ENCODE data around the gene ZDHHC11. TPM values are rescaled to one million over a fixed set of nuclear protein-coding genes. Genes with fewer than 3 reads are reported as not detected.

The ZDHHC11 gene
- total and polyA plus RNA-seq, 7 experiments from 2014 or later: 0.20 to 22.1 (median 8.8) TPM; not detected in 1

- H3K4me3 Mint-ChIP-seq: no peak overlapping the region
- peaks cover 0 to 12% (median 0%) of the 10 kb centered on the region in 11 donors for H3K9me3 Mint-ChIP-seq
- DNase-seq (no peak), ATAC-seq (no peak)
- CTCF ChIA-PET: no interaction called here
- H3K27me3 Mint-ChIP-seq: peaks cover 0 to 5% (median 0%) of the 10 kb centered on the region in 5 donors
- Histone ChIP-seq H3K4me1 (ENCODE audit: control insufficient read depth in 2 of 2, insufficient read depth in 2 of 2, low read length in 2 of 2) (peaks cover 1 to 4% of the 10 kb centered on the region in 2 donors), H3K27ac (ENCODE audit: low read depth, low read length) (no peak overlapping the region), H3K27me3 (ENCODE audit: control insufficient read depth in 2 of 2, insufficient read depth in 2 of 2, low read length in 2 of 2) (no peaks in the 10 kb centered on the region), H3K9me3 (ENCODE audit: control insufficient read depth in 2 of 3, low read length in 3 of 3) (no peaks in the 10 kb centered on the region), H3K4me3 (ENCODE audit: low read length) (no peak overlapping the region), H3K36me3 (ENCODE audit: control insufficient read depth in 2 of 3, insufficient read depth in 3 of 3, low read length in 3 of 3) (peaks cover 15 to 100% (median 52%) of the 10 kb centered on the region in 3 experiments)
- no peak overlapping the region for H3K27ac Mint-ChIP-seq
- POLR2A ChIA-PET: no interaction called here
- peaks cover 27 to 68% (median 48%) of the 10 kb centered on the region in 5 donors for H3K36me3 Mint-ChIP-seq
- peaks cover 17 to 54% (median 44%) of the 10 kb centered on the region in 7 donors for H3K4me1 Mint-ChIP-seq
- intact Hi-C loops (cut with micrococcal nuclease): no loop called here
These were observed 35.2 kb upstream of the ZDHHC11 start for GRCh38 chr5:886036-886435.

- H3K4me1 ChIP-seq (ENCODE audit: control insufficient read depth in 2 of 2, insufficient read depth in 2 of 2, low read length in 2 of 2): no peaks in the 10 kb centered on the region
- intact Hi-C loops (cut with micrococcal nuclease): no loop called here
- no peak overlapping the region for H3K27ac Mint-ChIP-seq
These were observed 34.7 kb upstream of the ZDHHC11 start for GRCh38 chr5:885529-885928.

GRCh38 chr5:885127-885442, 34.3 kb upstream of the ZDHHC11 start:
- Mint-ChIP-seq H3K9me3 (peaks cover 0 to 12% (median 0%) of the 10 kb centered on the region in 11 donors), H3K27me3 (peaks cover 0 to 5% (median 0%) of the 10 kb centered on the region in 5 donors), H3K27ac (peak overlapping the region in 1 of 9 donors; percentile 17), H3K4me1 (peaks cover 14 to 48% (median 37%) of the 10 kb centered on the region in 7 donors), H3K36me3 (peaks cover 27 to 73% (median 49%) of the 10 kb centered on the region in 5 donors), H3K4me3 (no peak overlapping the region)
- ChIA-PET CTCF (no interaction called here), POLR2A (no interaction called here)
- intact Hi-C loops (cut with micrococcal nuclease): no loop called here
- H3K4me3 ChIP-seq (ENCODE audit: low read length): no peak overlapping the region
- DNase-seq (no peak), ATAC-seq (no peak)
- H3K9me3 ChIP-seq (ENCODE audit: control insufficient read depth in 2 of 3, low read length in 3 of 3): no peaks in the 10 kb centered on the region
- no peak overlapping the region for H3K27ac ChIP-seq (ENCODE audit: low read depth, low read length)
- no peaks in the 10 kb centered on the region for H3K4me1 ChIP-seq (ENCODE audit: control insufficient read depth in 2 of 2, insufficient read depth in 2 of 2, low read length in 2 of 2)
- H3K27me3 ChIP-seq (ENCODE audit: control insufficient read depth in 2 of 2, insufficient read depth in 2 of 2, low read length in 2 of 2): no peaks in the 10 kb centered on the region
- H3K36me3 ChIP-seq (ENCODE audit: control insufficient read depth in 2 of 3, insufficient read depth in 3 of 3, low read length in 3 of 3): peaks cover 15 to 98% (median 52%) of the 10 kb centered on the region in 3 experiments

More at GRCh38 chr5:885529-885928, 34.7 kb upstream of the ZDHHC11 start:
- POLR2A ChIA-PET: no interaction called here
- Mint-ChIP-seq H3K27me3 (peaks cover 0 to 5% (median 0%) of the 10 kb centered on the region in 5 donors), H3K4me1 (peaks cover 14 to 49% (median 39%) of the 10 kb centered on the region in 7 donors), H3K36me3 (peaks cover 27 to 73% (median 49%) of the 10 kb centered on the region in 5 donors), H3K9me3 (peaks cover 0 to 12% (median 0%) of the 10 kb centered on the region in 11 donors), H3K4me3 (no peak overlapping the region)
- Histone ChIP-seq H3K4me3 (ENCODE audit: low read length) (no peak overlapping the region), H3K27me3 (ENCODE audit: control insufficient read depth in 2 of 2, insufficient read depth in 2 of 2, low read length in 2 of 2) (no peaks in the 10 kb centered on the region), H3K27ac (ENCODE audit: low read depth, low read length) (no peak overlapping the region), H3K36me3 (ENCODE audit: control insufficient read depth in 2 of 3, insufficient read depth in 3 of 3, low read length in 3 of 3) (peaks cover 15 to 100% (median 52%) of the 10 kb centered on the region in 3 experiments), H3K9me3 (ENCODE audit: control insufficient read depth in 2 of 3, low read length in 3 of 3) (no peaks in the 10 kb centered on the region)
- no peak for ATAC-seq
- CTCF ChIA-PET: no interaction called here
- DNase-seq: no peak

- H3K4me3 Mint-ChIP-seq: no peak overlapping the region
- peaks cover 15 to 92% (median 50%) of the 10 kb centered on the region in 3 experiments for H3K36me3 ChIP-seq (ENCODE audit: control insufficient read depth in 2 of 3, insufficient read depth in 3 of 3, low read length in 3 of 3)
- H3K4me1 ChIP-seq (ENCODE audit: control insufficient read depth in 2 of 2, insufficient read depth in 2 of 2, low read length in 2 of 2): no peaks in the 10 kb centered on the region
- CTCF ChIA-PET: no interaction called here
- H3K27ac Mint-ChIP-seq: no peak overlapping the region
- no peak for DNase-seq
- no peak overlapping the region for H3K4me3 ChIP-seq (ENCODE audit: low read length)
- peak; percentile 18 for ATAC-seq
- peaks cover 0 to 12% (median 0%) of the 10 kb centered on the region in 11 donors for H3K9me3 Mint-ChIP-seq
- POLR2A ChIA-PET: interaction anchor here (0.5 kb wide), 1 partner anchor 740 kb away, joined by 4 read pairs; no protein-coding TSS in a partner anchor
- H3K9me3 ChIP-seq (ENCODE audit: control insufficient read depth in 2 of 3, low read length in 3 of 3): no peaks in the 10 kb centered on the region
- intact Hi-C loops (cut with micrococcal nuclease): no loop called here
- H3K4me1 Mint-ChIP-seq: peaks cover 14 to 46% (median 34%) of the 10 kb centered on the region in 7 donors
- peaks cover 0 to 5% (median 0%) of the 10 kb centered on the region in 5 donors for H3K27me3 Mint-ChIP-seq
- peaks cover 27 to 71% (median 49%) of the 10 kb centered on the region in 5 donors for H3K36me3 Mint-ChIP-seq
- no peak overlapping the region for H3K27ac ChIP-seq (ENCODE audit: low read depth, low read length)
- H3K27me3 ChIP-seq (ENCODE audit: control insufficient read depth in 2 of 2, insufficient read depth in 2 of 2, low read length in 2 of 2): no peaks in the 10 kb centered on the region
These were observed 33.8 kb upstream of the ZDHHC11 start for GRCh38 chr5:884345-885126.

GRCh38 chr5:883475-884181, 32.8 kb upstream of the ZDHHC11 start:
- ChIA-PET CTCF (no interaction called here), POLR2A (interaction anchor here (0.6 kb wide), 1 partner anchor 32 kb away, joined by 3 read pairs; no protein-coding TSS in a partner anchor)
- H3K27me3 Mint-ChIP-seq: peaks cover 0 to 5% (median 0%) of the 10 kb centered on the region in 5 donors
- peaks cover 12 to 83% (median 41%) of the 10 kb centered on the region in 3 experiments for H3K36me3 ChIP-seq (ENCODE audit: control insufficient read depth in 2 of 3, insufficient read depth in 3 of 3, low read length in 3 of 3)
- peaks cover 0 to 12% (median 0%) of the 10 kb centered on the region in 11 donors for H3K9me3 Mint-ChIP-seq
- H3K4me1 ChIP-seq (ENCODE audit: control insufficient read depth in 2 of 2, insufficient read depth in 2 of 2, low read length in 2 of 2): no peaks in the 10 kb centered on the region
- intact Hi-C loops (cut with micrococcal nuclease): no loop called here
- peak overlapping the region in 1 of 9 donors; percentile 6 for H3K27ac Mint-ChIP-seq
- no peak for ATAC-seq
- H3K27me3 ChIP-seq (ENCODE audit: control insufficient read depth in 2 of 2, insufficient read depth in 2 of 2, low read length in 2 of 2): no peaks in the 10 kb centered on the region
- peaks cover 14 to 37% (median 28%) of the 10 kb centered on the region in 7 donors for H3K4me1 Mint-ChIP-seq
- H3K4me3 ChIP-seq (ENCODE audit: low read length): no peak overlapping the region
- DNase-seq: no peak
- no peak overlapping the region for H3K27ac ChIP-seq (ENCODE audit: low read depth, low read length)
- peaks cover 27 to 62% (median 45%) of the 10 kb centered on the region in 5 donors for H3K36me3 Mint-ChIP-seq
- no peak overlapping the region for H3K4me3 Mint-ChIP-seq
- no peaks in the 10 kb centered on the region for H3K9me3 ChIP-seq (ENCODE audit: control insufficient read depth in 2 of 3, low read length in 3 of 3)

- Mint-ChIP-seq H3K4me3 (peak overlapping the region in 7 of 10 donors; percentile 2 to 41 (median 37)), H3K36me3 (peaks cover 28 to 62% (median 41%) of the 10 kb centered on the region in 5 donors), H3K9me3 (peaks cover 0 to 12% (median 0%) of the 10 kb centered on the region in 11 donors), H3K27me3 (peaks cover 0 to 5% (median 0%) of the 10 kb centered on the region in 5 donors), H3K4me1 (peaks cover 14 to 32% (median 22%) of the 10 kb centered on the region in 7 donors), H3K27ac (peak overlapping the region; percentile 22 to 92 (median 71))
- POLR2A ChIA-PET: no interaction called here
- H3K27ac ChIP-seq (ENCODE audit: low read depth, low read length): no peak overlapping the region
- ATAC-seq: no peak
- H3K27me3 ChIP-seq (ENCODE audit: control insufficient read depth in 2 of 2, insufficient read depth in 2 of 2, low read length in 2 of 2): no peaks in the 10 kb centered on the region
- H3K36me3 ChIP-seq (ENCODE audit: control insufficient read depth in 2 of 3, insufficient read depth in 3 of 3, low read length in 3 of 3): peaks cover 5 to 80% (median 38%) of the 10 kb centered on the region in 3 experiments
- H3K9me3 ChIP-seq (ENCODE audit: control insufficient read depth in 2 of 3, low read length in 3 of 3): no peaks in the 10 kb centered on the region
- H3K4me3 ChIP-seq (ENCODE audit: low read length): no peak overlapping the region
- H3K4me1 ChIP-seq (ENCODE audit: control insufficient read depth in 2 of 2, insufficient read depth in 2 of 2, low read length in 2 of 2): no peaks in the 10 kb centered on the region
- CTCF ChIA-PET: no interaction called here
- no peak for DNase-seq
- intact Hi-C loops (cut with micrococcal nuclease): no loop called here
These were observed 31.7 kb upstream of the ZDHHC11 start for GRCh38 chr5:882253-883183.
